CD4-positive, alpha-beta T cell (primary cell): ENCODE results near the gene UGT2A3. TPM values are rescaled to one million over a fixed set of nuclear protein-coding genes. Genes with fewer than 3 reads are reported as not detected.

Source experiments
- ATAC-seq: fragments of 200-7000 bp; cut with Tn5 transposase; one replicate; pipeline ENCODE4 v1.10.0; 2022; ENCODE audit warnings: mild to moderate bottlenecking; ENCODE audit not compliant: poor library complexity
- CTCF ChIA-PET: fragments of 350-600 bp; sonication (Branson Sonifier 250); formaldehyde crosslinking; loops from one replicate; lab custom pipeline; 2021; ENCODE audit warnings: antibody characterized with exemption, inconsistent platforms; lab: Charles Lee
- POLR2A ChIA-PET: fragments of 350-600 bp; sonication (Branson Sonifier 250); formaldehyde crosslinking; loops from one replicate; lab custom pipeline; 2021; ENCODE audit warnings: antibody characterized with exemption, inconsistent platforms; lab: Charles Lee
- DNase-seq, 14 experiments: peaks; one replicate each; pipeline ENCODE4 v3.0.0-alpha.2; 2013 to 2020; ENCODE audit warnings: mixed read lengths in 2 of 14
- H3K27ac ChIP-seq, 2 donors: one replicate each; pipeline versions ENCODE4 v1.5.1 to v1.7.0; 2013; ENCODE audit warnings: low read length in 2 of 2, low read depth in 1 of 2, mild to moderate bottlenecking in 1 of 2
- H3K27me3 ChIP-seq, 2 experiments: 1 replicate in 1 of 2; 2 replicates in 1 of 2; pipeline versions ENCODE4 v1.6.1 to v1.7.0; 2013; ENCODE audit warnings: low read length in 2 of 2, control low read depth in 1 of 2, mild to moderate bottlenecking in 1 of 2, moderate library complexity in 1 of 2; ENCODE audit not compliant: insufficient read depth in 2 of 2, control insufficient read depth in 1 of 2
- H3K36me3 ChIP-seq: one replicate; pipeline ENCODE4 v1.6.1; 2013; ENCODE audit warnings: low read length, control low read depth; ENCODE audit not compliant: insufficient read depth
- H3K4me1 ChIP-seq: one replicate; pipeline ENCODE4 v1.6.1; 2013; ENCODE audit warnings: low read length, control low read depth; ENCODE audit not compliant: insufficient read depth
- H3K4me3 ChIP-seq: one replicate; pipeline ENCODE4 v1.5.1; 2013; ENCODE audit warnings: mild to moderate bottlenecking, low read length, moderate library complexity
- H3K9me3 ChIP-seq, 2 experiments: 1 replicate in 1 of 2; 2 replicates in 1 of 2; pipeline versions ENCODE4 v1.6.1 to v1.7.0; 2013; ENCODE audit warnings: low read length in 2 of 2, mild to moderate bottlenecking in 2 of 2, control low read depth in 1 of 2, moderate library complexity in 1 of 2; ENCODE audit not compliant: control insufficient read depth in 1 of 2, insufficient read depth in 1 of 2
- H3K27ac Mint-ChIP-seq: one replicate; pipeline ENCODE4 v1.8.0; 2020; ENCODE audit warnings: mixed read lengths
- H3K27me3 Mint-ChIP-seq: one replicate; pipeline ENCODE4 v1.8.0; 2021; ENCODE audit warnings: mixed read lengths
- H3K36me3 Mint-ChIP-seq: one replicate; pipeline ENCODE4 v1.8.0; 2021; ENCODE audit warnings: low read depth, mixed read lengths
- H3K4me1 Mint-ChIP-seq: one replicate; pipeline ENCODE4 v1.8.0; 2021; ENCODE audit warnings: low read depth, mixed read lengths
- H3K4me3 Mint-ChIP-seq: one replicate; pipeline ENCODE4 v1.8.0; 2020; ENCODE audit warnings: mild to moderate bottlenecking, mixed read lengths
- H3K9me3 Mint-ChIP-seq: one replicate; pipeline ENCODE4 v1.8.0; 2020; ENCODE audit warnings: mixed read lengths
- intact Hi-C, 2 experiments: fragments of 100-400 bp; cut with DNase I in 1 of 2; cut with micrococcal nuclease in 1 of 2; formaldehyde crosslinking; loops; one replicate each; pipeline versions ENCODE4 v1.15.1 to v1.9.0; 2023 to 2025; cut with DNase I, micrococcal nuclease
- total RNA-seq, 174 experiments: library from RNA in 2 of 174; stranded (reverse) in 2 of 174; gene quantifications; one replicate each; pipeline ENCODE4 v1.2.3 and lab custom pipeline; 2021 to 2026
- TF ChIP-seq, protein P1 (sequence below): fragments of 200-600 bp; IDR thresholded peaks from one replicate; pipeline ENCODE4 v1.8.0; 2022; ENCODE audit warnings: antibody characterized with exemption, mild to moderate bottlenecking

UGT2A3 gene
- total RNA-seq, 2 experiments from 2014 or later = not detected

DNA sequence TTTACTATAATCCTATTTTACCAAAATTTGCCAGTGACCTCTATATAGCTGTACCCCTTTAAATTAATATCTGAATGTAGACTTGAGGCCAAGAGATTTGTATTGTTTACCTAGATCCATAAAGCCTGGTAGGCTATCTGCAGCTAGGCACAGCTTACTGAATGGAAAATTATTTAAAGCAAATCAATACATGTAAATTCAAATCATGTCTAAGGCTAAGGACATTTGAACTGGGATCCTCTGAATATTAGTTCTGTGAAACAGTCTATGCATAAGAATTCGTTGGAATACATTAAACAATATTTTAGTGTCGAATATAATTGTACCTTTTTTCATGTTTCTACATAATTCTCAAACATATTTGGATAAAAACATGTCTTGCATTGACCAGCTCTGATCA is 1.6 kb downstream of the UGT2A3 start:
- CTCF ChIA-PET = no interaction called here
- Mint-ChIP-seq H3K4me3 (no peak overlapping the region), H3K9me3 (peaks cover 2% of the 10 kb centered on the region), H3K4me1 (no peaks in the 10 kb centered on the region), H3K27ac (no peak overlapping the region), H3K36me3 (no peaks in the 10 kb centered on the region), H3K27me3 (no peaks in the 10 kb centered on the region)
- Histone ChIP-seq H3K9me3 (no peaks in the 10 kb centered on the region), H3K36me3 (no peaks in the 10 kb centered on the region), H3K27ac (no peak overlapping the region), H3K27me3 (no peaks in the 10 kb centered on the region), H3K4me3 (no peak overlapping the region), H3K4me1 (no peaks in the 10 kb centered on the region)
- TF ChIP-seq, protein P1, sequence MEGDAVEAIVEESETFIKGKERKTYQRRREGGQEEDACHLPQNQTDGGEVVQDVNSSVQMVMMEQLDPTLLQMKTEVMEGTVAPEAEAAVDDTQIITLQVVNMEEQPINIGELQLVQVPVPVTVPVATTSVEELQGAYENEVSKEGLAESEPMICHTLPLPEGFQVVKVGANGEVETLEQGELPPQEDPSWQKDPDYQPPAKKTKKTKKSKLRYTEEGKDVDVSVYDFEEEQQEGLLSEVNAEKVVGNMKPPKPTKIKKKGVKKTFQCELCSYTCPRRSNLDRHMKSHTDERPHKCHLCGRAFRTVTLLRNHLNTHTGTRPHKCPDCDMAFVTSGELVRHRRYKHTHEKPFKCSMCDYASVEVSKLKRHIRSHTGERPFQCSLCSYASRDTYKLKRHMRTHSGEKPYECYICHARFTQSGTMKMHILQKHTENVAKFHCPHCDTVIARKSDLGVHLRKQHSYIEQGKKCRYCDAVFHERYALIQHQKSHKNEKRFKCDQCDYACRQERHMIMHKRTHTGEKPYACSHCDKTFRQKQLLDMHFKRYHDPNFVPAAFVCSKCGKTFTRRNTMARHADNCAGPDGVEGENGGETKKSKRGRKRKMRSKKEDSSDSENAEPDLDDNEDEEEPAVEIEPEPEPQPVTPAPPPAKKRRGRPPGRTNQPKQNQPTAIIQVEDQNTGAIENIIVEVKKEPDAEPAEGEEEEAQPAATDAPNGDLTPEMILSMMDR = no peak
- intact Hi-C loops = no loop called here
- no peak for DNase-seq
- no peak for ATAC-seq
- POLR2A ChIA-PET = no interaction called here

DNA sequence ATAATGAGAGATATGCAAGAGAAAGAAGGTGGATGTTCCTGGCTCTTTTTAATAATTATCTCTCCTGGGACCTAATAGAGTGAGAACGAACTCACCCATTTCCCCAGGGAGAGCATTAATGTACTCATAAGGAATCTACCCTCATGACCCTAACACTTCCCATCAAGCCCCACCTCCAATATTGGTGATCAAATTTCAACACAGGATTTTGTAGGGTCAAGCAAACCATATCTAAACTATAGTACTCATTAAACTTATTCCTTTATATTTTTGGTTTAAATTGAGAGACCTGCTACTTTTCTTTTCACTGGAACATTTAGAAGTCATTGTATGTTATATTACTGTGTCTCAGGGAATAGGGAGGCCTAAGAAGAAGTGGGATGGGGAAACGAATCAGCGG is 2.6 kb downstream of the UGT2A3 start:
- H3K36me3 Mint-ChIP-seq = no peaks in the 10 kb centered on the region
- CTCF ChIA-PET = no interaction called here
- no peak overlapping the region for H3K27ac Mint-ChIP-seq

DNA sequence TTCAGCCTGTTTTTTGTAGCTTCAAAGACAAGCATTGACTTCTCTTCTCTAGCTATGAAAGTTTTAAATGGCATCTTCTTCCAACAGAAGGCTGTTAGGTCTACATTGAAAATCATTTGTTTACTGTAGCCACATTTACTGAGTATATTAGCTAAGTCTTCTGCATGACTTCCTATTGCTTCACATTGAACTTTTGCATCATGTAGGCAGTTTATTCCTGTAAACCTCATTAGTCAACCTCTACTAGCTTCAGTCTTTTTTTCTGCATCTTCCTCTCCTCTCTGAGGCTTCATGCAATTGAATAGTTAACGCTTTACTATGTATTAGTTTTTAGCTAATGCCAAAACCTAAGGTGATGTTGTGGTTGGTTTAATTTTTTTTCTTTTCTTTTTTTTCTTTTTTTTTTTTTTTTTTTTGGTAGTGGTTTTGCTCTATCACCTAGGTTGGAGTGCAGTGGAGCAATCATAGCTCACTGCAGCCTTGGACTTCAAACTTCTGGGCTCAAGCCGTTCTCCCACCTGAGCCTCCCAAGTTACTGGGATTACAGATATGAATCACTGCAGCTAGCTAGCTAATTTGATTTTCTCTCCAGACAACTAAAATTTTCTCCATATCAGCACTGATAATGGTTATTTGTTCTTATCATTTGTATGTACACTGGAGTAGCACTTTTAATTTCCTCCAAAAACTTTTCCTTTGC is 3.4 kb downstream of the UGT2A3 start:
- H3K4me3 Mint-ChIP-seq = no peak overlapping the region
- no peak overlapping the region for H3K27ac ChIP-seq
- no peaks in the 10 kb centered on the region for H3K9me3 ChIP-seq
- ATAC-seq = no peak
- H3K27me3 Mint-ChIP-seq = no peaks in the 10 kb centered on the region
- no peak overlapping the region for H3K27ac Mint-ChIP-seq
- H3K4me1 ChIP-seq = no peaks in the 10 kb centered on the region
- H3K27me3 ChIP-seq = no peaks in the 10 kb centered on the region
- intact Hi-C loops = no loop called here
- no peaks in the 10 kb centered on the region for H3K36me3 ChIP-seq
- H3K4me1 Mint-ChIP-seq = no peaks in the 10 kb centered on the region
- TF ChIP-seq, protein P1 = no peak
- CTCF ChIA-PET = no interaction called here
- POLR2A ChIA-PET = no interaction called here
- H3K36me3 Mint-ChIP-seq = no peaks in the 10 kb centered on the region
- DNase-seq = no peak
- H3K4me3 ChIP-seq = no peak overlapping the region
- H3K9me3 Mint-ChIP-seq = peaks cover 2% of the 10 kb centered on the region

More for the DNA sequence above, 2.6 kb downstream of the UGT2A3 start:
- Histone ChIP-seq H3K4me3 (no peak overlapping the region), H3K4me1 (no peaks in the 10 kb centered on the region), H3K27me3 (no peaks in the 10 kb centered on the region), H3K27ac (no peak overlapping the region), H3K36me3 (no peaks in the 10 kb centered on the region), H3K9me3 (no peaks in the 10 kb centered on the region)
- TF ChIP-seq, protein P1 = no peak
- intact Hi-C loops = no loop called here
- POLR2A ChIA-PET = no interaction called here
- ATAC-seq (no peak), DNase-seq (no peak)
- no peak overlapping the region for H3K4me3 Mint-ChIP-seq
- H3K9me3 Mint-ChIP-seq = peaks cover 2% of the 10 kb centered on the region
- no peaks in the 10 kb centered on the region for H3K4me1 Mint-ChIP-seq
- no peaks in the 10 kb centered on the region for H3K27me3 Mint-ChIP-seq
